Measurements from ENCODE around the gene RSPH1. TPM values are rescaled to one million over a fixed set of nuclear protein-coding genes. Genes with fewer than 3 reads are reported as not detected.

RSPH1 gene
- polyA plus RNA-seq, 2 of the 4 experiments (the other 2 are of a cell fraction), result 0.71 to 0.85 TPM

GRCh38 chr21:42533306-42533962, 37.4 kb upstream of the RSPH1 start:
- no peak overlapping the region for H3K4me2 ChIP-seq
- no peaks in the 10 kb centered on the region for H3K9me3 ChIP-seq
- no peak overlapping the region for H3K27ac ChIP-seq
- no peak for TF ChIP-seq CEBPB (IDR thresholded peaks at IDR 0.05)
- no peak for TF ChIP-seq TP53 (CRISPR knock-in tag; IDR thresholded peaks at IDR 0.05)
- TF ChIP-seq ELK1 (IDR thresholded peaks at IDR 0.05; ENCODE audit: low read depth, low read length), result no peak
- no peak for TF ChIP-seq HOXA7 (CRISPR knock-in tag; IDR thresholded peaks at IDR 0.05)
- TF ChIP-seq MAZ (IDR thresholded peaks at IDR 0.05; ENCODE audit: borderline replicate concordance, low read depth, low read length), result no peak
- H3K4me3 ChIP-seq, result no peak overlapping the region
- ATAC-seq, result no peak
- ChIA-PET CTCF (interaction anchor here (1.7 kb wide), 1 partner anchor 9 kb away, joined by 4 read pairs; no protein-coding TSS in a partner anchor), POLR2A (no interaction called here)
- DNase-seq (ENCODE audit: low read depth in 1 of 2, low spot score in 1 of 2), result no peak
- no peak for FAIRE-seq
- no peaks in the 10 kb centered on the region for H3K4me1 ChIP-seq
- 81% methylated on average over 12 of the region's 13 CpGs for WGBS (ENCODE audit: missing lambda C conversion rate)

DNA sequence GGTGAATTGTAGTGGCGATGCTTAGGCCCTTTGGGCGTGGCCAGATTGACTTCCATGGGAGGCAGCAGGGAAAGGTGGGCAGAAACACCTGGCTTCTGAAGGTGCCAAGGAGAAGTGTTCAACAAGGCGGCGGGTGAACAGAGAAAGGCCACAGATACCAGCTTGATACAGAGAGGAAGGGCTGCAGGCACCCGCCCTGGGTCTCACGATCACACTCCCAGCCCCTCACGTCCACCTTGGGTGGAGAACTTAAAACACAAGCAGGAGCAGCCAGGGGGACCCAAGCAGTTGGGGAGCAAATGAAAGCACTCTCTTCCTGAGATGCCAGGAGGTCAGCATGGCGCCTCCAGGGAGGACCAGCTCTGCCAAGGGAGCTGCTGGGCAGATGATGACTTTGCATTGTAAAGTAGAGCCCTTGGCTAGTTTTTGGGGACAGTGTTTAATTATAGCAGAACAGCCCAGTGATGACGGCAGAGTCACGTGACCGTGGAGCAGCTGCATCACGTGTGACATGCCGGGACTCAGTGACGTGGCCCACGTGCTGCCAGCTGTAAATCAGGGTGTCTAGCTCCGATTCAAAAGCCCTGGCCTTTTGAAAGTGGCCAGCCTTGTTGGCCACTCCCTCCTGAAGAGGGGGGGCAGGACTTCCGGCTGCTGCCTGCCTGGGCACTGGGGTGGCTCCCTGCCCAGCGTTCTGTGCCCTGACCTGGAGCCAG, 36.6 kb upstream of the RSPH1 start:
- WGBS (ENCODE audit: missing lambda C conversion rate), result 87% methylated on average over 15 of the region's 18 CpGs
- Histone ChIP-seq H3K4me1 (no peaks in the 10 kb centered on the region), H3K9me3 (no peaks in the 10 kb centered on the region), H3K4me2 (no peak overlapping the region), H3K4me3 (no peak overlapping the region), H3K27ac (no peak overlapping the region)
- ATAC-seq (no peak), FAIRE-seq (no peak), DNase-seq (ENCODE audit: low read depth in 1 of 2, low spot score in 1 of 2) (no peak)
- ChIA-PET POLR2A (no interaction called here), CTCF (interaction anchor here (1.7 kb wide), 1 partner anchor 9 kb away, joined by 4 read pairs; no protein-coding TSS in a partner anchor)
- TF ChIP-seq, protein P1, sequence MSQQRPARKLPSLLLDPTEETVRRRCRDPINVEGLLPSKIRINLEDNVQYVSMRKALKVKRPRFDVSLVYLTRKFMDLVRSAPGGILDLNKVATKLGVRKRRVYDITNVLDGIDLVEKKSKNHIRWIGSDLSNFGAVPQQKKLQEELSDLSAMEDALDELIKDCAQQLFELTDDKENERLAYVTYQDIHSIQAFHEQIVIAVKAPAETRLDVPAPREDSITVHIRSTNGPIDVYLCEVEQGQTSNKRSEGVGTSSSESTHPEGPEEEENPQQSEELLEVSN (IDR thresholded peaks at IDR 0.05; ENCODE audit: borderline replicate concordance, low read depth), result no peak
- TF ChIP-seq USF2 (IDR thresholded peaks at IDR 0.05), result no peak
- no peak for TF ChIP-seq ZC3H11A (IDR thresholded peaks at IDR 0.05)
- no peak for TF ChIP-seq ESRRA (IDR thresholded peaks at IDR 0.05; ENCODE audit: borderline replicate concordance, low read length)
- no peak for TF ChIP-seq ZSCAN20 (CRISPR knock-in tag; IDR thresholded peaks at IDR 0.05)
- no peak for TF ChIP-seq RARB (CRISPR knock-in tag; IDR thresholded peaks at IDR 0.05)
- TF ChIP-seq ATOH8 (CRISPR knock-in tag; IDR thresholded peaks at IDR 0.05; ENCODE audit: low read depth), result no peak
- TF ChIP-seq POLR2AphosphoS2 (conservative IDR thresholded peaks at IDR 0.05; ENCODE audit: low read length), result no peak
- no peak for TF ChIP-seq CBX8 (IDR thresholded peaks at IDR 0.05)
- no peak for TF ChIP-seq MAZ (IDR thresholded peaks at IDR 0.05; ENCODE audit: borderline replicate concordance, low read depth, low read length)
- TF ChIP-seq HEYL (CRISPR knock-in tag; IDR thresholded peaks at IDR 0.05), result no peak
- TF ChIP-seq, protein P2, sequence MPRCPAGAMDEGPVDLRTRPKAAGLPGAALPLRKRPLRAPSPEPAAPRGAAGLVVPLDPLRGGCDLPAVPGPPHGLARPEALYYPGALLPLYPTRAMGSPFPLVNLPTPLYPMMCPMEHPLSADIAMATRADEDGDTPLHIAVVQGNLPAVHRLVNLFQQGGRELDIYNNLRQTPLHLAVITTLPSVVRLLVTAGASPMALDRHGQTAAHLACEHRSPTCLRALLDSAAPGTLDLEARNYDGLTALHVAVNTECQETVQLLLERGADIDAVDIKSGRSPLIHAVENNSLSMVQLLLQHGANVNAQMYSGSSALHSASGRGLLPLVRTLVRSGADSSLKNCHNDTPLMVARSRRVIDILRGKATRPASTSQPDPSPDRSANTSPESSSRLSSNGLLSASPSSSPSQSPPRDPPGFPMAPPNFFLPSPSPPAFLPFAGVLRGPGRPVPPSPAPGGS (IDR thresholded peaks at IDR 0.05), result no peak
- TF ChIP-seq FOSL2 (IDR thresholded peaks at IDR 0.05), result no peak
- TF ChIP-seq FOSL2 (CRISPR knock-in tag; IDR thresholded peaks at IDR 0.05), result no peak
